Measurements from ENCODE around the gene MYH9.
"Not testable (repeated sequence)": the region's sequence is repeated elsewhere in the genome, so short reads cannot be mapped to it uniquely, and the experiment has no call there.

The MYH9 gene

DNA sequence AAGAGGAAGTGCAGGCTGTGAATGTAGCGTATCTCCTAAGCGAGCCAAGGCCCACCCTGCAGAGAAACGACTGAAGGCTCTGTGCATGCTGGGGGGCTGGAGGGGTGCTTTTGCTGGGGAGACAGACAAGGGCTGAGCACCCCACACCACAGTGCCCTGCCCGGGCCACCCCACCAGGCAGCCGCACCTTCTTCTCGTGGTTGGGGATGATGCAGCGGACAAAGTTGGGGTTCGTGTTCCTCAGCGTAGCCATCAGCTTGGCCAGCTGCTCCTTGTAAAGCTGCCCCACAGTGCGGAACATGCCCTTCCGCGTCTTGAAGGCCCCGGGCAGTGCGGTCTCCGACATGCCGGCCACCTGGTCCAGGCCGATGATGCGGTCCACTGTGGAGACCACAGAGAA lies 81.5 kb downstream of the MYH9 start:
- FAIRE-seq, result no peak

DNA sequence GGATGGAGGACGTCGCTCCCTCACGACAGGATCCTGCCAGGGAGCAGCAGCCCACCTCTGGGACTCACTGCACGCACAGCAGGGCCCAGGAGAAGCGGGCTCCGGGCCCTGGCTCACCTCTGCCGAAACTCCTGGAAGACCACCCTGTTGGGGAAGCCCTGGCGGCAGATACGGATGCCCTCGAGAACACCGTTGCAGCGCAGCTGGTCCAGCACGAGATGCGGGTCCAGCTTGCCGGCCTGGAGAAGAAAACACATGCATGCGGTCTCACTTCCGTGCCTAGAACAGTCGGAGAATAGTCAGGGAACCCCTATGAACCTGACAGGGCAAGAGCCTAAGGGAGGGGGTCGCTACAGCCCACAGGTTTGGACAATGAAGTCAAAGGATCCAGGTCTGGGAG lies 82.0 kb downstream of the MYH9 start:
- no peak for FAIRE-seq

DNA sequence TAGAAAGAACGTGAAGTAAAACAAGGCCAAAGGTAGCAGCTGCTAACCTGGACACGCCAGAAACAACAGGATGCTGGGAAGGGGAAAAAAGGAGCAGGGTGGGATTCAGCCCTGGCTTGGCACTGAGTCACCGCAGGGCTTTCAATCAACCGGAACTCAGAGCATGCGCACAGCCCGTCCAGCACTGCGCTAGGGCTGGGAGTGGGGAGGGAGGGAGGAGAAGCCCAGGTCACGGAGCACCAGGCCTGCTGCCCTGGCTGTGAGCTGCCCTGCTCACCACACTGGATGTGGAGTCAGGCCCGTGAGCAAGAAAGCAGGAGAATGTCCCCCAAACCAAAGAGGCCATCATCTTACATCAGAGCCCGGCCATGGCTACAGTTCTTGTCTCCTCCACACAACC lies 83.3 kb downstream of the MYH9 start:
- FAIRE-seq, result no peak

DNA sequence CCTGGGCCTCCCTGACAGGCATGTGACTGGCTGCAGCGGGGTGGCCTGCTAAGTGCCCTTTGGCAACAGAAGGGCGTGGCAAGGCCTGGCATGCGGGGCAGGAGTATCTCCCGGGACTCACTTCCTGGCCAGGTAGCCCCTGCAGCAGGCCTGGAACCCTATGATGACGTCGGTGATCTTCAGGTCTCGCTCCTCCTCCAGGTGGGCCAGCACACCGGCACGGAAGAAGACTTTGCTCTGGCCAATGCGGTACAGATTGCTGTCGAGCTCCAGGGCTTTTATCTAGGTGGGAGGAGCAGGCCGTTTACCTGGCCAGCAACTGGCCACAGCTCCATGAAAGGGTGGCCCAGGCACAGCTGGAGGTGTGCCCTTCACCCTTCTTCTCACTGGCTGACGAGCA lies 83.9 kb downstream of the MYH9 start:
- no peak for FAIRE-seq

DNA sequence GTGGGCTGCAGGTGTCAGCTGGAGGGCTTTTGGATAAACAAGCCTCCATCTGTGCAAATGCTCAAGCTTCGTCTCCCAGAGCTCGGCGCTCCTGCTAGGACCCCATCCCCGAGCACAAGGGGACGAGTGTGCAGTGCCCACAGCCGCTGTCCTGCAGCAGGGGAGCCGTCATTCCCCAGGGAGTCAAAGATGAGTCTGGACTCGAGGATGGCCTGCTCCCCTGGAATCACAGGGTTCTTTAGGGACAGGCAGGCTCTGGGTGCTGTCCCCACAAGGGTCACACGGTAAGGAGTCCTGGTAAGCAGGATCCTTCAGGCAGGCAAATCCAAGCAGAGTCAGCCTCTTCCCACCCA lies 84.7 kb downstream of the MYH9 start:
- no peak for FAIRE-seq

DNA sequence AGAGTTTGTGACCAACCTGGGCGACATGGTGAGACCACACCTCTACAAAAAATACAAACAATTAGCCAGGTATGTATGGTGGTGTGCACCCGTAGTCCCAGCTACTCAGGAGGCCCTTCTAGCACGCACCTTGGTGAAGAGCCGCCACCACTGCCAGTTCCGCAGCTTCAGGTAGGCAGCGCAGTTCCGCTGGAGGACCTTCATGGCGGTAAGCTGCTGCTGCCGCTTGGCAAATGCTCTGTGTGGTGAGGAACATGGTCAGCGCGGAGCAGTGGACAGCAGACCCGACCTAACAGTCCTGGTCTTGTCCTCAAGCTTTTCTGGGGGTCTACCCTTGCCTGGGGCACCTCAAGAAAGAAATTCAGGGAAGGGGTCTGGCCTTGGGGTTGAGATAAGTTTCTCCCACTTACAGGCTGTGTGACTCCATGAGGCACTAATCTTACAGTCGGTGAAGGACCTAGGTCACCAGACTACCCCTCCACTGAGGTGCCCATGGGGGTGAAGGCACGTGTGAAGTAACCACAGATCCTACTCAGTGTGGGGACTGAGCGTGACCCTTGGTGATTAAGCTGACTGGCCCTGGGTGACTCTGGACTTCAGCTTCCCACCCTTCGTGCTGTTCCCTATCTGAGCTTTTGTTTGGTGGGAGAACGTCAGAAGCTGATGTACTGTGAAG lies 85.2 kb downstream of the MYH9 start:
- FAIRE-seq, result no peak

DNA sequence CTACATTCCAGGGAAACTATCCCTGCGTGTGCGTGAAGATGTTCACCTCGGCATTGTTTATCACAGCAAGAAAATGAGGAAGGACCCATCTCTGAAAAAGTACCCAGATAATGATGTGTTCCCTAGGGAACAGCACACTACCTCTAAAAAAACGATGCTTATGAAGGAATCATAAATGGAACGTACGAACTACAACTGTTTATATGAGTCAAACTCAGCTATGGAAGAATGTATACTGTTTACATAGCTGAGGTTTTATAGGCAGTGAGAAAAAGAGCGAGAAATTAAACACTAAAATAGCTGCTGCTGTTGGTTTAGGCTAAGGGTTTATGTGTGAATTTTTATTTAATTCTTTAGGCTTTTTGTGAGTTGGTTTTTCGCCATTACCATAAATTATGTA lies 85.9 kb downstream of the MYH9 start:
- FAIRE-seq, result no peak

DNA sequence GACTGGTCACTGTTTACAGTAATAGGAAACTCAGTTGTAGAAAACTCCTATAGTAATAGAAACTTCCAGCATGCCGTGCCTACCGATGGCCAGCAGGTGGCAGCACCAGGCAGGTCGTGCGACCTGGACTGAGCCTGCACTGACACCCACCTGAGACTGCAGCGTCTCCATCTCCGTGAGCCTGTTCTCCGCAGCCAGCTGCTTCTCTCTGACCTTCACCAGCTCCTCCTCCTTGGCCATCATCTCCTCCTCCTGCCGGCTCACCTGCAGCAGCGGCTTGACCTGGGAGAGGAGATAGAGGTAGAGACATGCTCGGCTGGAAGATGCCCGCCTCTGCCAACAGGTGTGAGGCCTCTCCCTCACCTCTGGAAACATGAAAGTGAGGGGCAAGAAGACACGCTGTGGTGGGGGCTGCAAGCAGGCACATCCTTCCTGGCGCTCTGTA lies 86.4 kb downstream of the MYH9 start:
- no peak for FAIRE-seq

DNA sequence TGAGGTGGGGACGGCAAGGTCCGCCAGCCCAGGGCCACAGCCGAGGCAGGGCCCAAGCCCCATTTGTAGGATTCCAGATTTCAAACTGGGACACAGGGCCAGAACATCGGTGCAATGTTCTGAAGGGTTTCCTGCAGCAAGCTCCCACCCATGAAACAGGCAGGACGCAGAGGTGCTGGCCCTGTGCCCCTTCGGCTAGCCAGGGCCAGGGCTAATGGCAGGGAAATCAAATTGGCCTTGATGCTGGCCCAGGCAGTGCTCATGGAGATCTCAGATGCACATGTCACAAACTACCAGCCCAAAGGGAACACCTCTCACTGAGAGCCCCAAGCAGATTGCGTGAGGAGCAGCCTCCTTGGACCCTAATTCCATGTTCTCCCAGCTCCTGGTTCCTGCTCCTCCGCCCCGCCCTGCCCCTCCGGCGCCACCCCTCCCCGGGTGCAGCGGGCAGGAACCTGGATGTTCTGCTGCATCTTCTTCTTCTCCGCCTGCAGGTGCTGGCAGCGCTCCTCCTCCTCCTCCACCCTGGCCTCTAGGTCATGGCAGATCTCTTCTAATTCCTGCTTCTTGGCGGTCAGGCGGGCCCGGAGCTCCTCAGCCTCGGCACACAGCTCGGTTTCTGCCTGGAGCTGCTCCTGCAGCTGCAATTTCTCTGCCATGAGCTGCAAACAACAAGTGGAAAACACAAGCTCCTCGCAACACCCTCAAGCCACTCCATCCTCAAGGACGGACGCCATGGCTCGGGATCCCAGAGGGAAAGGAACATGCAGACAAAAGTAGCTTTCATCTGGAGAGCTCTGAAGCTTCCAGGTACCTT lies 87.2 kb downstream of the MYH9 start:
- FAIRE-seq, result no peak

DNA sequence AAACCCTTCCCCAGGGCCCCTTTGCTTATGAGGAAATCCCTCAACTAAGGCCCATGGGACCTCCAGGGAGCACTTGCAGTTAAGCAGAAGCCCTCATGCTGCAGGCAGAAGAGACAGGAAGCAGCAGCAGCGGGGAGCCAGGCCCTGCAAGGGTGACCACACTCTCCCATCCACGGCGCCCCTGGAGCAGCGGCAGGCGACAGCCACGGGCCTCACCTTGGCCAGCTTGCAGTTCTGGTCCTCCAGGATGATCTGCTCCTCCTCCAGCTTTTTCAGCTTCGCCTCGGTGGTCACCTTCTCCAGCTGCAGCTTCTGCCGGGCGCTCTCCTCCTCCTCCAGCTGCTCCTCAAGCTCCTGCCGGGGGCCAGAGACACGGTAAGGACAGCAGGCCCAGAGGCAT lies 87.9 kb downstream of the MYH9 start:
- no peak for FAIRE-seq

DNA sequence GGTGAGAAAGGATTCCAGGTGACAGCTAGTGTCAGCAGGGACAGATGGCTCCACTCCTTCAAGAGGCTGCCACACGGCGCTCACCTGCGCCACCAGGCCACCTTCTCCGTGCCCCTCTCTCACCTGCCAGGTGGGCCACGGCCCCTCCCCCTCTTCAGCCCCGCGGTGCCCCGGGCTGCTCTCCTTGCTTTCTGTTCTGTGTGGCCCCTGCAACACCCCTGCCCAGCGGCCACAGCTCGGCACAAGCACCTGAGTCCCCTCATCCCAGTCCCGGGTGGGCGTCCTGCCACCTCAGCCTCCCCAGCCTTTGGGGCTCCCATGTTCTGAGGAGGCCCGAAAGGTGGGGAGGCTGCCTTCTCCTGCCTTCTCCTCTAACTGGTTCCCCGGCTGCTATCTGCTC lies 88.5 kb downstream of the MYH9 start:
- no peak for FAIRE-seq

DNA sequence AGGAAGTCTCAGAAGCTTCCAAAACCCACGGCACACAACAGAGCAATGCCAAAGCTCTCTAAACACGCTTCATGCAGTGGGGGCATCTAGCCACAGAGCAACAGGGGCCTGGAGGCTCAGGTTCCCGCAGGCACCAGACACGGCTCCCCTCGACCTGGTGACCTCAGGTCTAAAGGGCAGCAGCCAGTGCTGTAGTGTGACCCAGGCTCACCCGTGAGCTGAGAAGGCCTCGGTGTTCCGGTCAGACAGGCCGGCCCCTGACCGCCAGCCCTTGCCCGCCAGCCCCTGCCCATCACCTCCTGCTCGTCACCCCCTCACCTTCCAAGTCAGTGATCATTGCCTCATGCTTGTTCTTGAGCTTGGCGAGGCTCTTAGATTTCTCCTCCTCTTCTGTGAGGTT lies 89.2 kb downstream of the MYH9 start:
- no peak for FAIRE-seq

DNA sequence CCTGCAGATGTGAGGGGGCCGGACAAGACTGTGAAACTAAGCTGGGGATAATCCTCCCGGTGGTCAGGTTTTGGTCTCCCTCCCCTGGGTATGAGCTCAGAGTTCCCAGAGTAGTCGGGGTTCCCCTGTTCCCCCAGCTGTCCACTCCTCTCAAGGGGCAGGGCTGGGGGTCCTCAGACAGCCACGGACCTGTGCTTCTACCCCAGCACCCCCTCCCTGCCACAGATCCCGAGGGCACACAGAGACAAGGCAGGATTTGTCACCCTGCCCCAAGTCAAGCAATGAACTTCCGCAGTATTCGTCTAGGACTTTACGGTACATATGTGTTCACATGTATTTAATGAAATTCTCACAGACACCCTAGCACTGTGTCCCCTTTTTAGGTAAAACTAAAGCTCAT lies 89.6 kb downstream of the MYH9 start:
- FAIRE-seq, result no peak

DNA sequence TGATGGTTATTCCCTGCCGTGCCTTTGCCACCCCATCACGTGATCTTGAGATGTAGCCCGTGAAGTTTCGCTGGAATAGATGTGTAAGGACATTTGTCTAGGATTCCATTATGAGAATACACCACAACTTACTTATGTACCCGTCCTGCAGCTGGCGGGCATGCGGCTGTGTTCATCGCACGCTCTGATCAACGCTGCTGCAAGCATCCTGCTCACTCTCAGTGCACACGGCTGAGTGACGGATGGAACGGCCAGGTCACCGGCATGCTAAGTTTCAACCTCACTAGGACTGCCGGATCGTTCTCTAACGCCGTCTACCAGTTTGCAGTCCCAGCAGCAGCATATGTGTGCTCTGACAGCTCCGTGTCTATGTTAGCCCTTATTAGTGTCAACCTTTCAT lies 90.2 kb downstream of the MYH9 start:
- FAIRE-seq, result no peak

DNA sequence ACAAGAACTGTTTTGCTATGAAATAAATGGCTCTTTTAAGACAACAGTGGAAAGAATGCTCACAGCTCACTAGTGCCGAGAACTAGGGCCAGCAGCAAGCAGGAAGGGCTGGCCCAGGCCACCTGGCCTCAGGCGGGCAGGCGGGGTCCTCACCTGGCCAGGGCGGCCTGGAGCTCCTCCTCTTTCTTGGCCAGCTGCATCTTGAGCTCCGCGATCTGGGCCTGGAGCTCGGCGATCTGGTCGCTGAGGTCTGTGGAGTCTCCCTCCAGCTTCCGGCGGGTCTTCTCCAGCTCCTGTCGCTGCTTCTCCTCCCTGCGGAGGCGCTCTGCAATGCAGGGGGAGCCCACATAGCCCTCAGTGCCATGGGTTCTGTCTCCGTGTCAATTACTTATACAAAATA lies 91.1 kb downstream of the MYH9 start:
- no peak for FAIRE-seq

DNA sequence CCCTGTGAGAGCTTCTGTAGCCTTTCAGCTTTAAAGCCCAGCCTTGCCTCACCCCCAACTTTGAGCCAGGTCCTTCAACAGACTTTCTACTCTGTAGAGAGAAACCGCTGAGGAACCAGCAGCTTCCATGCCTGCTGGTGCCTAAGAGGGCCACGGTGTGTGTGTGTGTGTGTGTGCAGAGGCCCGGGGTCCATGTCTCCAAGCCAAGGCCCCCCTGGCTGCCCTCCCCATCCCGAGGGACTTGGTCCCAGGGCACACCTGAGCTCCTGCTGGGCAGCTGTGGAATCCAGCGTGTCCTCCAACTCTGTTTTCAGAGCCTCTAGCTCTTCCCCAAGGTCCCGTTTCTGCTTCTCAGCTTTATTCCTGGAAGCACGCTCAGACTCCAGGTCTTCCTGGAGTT lies 92.5 kb downstream of the MYH9 start:
- no peak for FAIRE-seq

DNA sequence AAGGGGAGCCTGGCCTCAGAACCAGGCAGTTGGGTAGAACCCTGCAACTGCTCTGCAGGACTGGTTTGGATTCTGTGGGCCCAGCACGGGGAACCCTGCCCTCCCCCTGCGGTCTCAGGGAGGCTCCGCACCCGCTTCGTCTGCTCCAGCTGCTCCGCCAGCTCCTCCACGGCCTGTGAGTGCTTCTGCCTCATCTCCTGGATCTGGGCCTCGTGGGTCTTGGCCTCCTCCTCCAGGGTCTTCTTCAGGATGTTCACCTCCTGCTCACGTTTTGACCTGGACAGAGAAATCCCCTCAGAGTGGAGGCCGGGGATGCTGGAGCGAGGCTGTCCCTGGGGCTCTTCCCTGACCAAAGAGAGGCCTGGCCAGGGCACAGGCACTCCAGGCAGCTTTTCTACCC lies 93.0 kb downstream of the MYH9 start:
- FAIRE-seq, result no peak

DNA sequence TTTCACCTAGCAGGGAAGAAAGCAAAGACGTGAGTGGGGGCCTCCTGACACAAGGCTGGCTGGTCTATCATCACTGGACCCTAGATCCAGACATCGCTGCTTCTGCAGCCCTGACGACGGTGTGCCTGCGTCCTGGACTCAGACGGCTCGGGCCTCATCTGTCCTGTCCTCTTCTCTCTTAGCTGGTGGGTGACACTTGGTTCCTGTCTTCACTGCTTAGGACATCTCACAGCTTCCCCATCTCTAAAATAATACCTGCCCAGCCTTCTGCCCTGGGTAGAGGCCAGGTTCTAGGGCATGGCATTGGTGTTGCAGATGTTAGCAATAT lies 93.5 kb downstream of the MYH9 start:
- no peak for FAIRE-seq

DNA sequence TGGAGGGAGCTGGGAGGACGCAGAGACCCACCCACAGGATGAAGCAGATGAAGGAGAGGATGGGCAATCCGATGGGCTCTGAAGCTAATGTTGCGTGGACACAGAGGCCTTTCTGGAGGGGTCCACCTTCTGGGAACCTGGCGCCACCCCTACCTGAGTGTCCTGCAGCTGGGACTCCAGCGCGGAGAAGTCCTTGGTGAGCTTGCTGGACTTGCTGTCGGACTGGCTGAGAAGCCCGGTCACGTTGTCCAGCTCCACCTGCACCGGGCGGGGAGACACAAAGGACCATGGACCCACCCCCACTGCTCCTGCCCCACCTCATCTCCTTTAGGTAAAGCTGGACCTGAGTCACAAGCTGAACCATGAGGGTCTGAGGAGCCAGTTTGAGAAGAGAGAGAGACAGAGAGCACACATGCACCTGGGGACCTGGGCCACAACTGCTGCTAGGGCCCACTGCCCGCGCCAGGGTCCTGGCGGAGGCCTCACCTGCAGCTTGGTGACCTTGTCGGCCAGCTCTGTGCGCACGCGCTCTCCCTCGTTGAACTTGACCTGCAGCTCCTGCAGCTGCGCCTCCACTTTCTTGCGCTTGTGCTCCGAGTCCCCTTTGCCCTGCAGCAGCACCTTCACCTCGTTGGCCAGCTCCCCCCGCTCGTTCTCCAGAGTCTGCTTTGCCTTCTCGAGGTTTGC lies 94.0 kb downstream of the MYH9 start:
- no peak for FAIRE-seq

DNA sequence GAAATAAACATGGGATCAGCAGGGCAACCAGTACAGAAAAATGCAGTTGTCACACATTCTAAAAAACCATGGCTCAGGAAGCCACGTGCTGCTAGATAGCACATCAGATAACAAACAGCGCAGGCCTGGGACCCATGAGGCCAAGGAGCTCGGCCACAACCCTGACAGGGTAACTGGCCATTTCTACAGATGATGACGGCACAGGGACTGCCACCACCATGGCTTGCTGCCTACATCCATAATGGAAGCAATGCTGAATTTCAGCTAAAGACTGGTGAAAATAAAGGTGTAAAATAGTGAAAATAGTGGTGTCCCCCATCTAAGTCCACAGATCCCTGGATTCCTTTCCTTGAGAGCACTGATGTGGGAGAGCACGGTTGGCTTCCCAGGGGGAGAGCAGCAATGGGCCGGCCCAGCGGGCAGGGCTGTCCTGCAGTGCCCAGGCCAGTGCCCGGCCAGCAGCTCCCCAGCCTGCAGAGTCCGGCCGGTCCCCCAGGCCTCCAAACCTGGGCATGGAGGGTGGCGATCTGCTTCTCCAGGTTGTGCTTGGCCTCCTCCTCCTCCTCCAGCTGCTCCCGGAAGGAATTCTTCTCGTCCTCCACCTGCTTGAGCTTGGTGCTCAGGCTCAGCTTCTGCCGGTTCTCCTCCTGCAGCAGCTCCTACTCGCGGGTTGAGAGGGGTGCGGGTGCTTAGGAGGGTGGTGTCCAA lies 94.8 kb downstream of the MYH9 start:
- FAIRE-seq, result no peak

DNA sequence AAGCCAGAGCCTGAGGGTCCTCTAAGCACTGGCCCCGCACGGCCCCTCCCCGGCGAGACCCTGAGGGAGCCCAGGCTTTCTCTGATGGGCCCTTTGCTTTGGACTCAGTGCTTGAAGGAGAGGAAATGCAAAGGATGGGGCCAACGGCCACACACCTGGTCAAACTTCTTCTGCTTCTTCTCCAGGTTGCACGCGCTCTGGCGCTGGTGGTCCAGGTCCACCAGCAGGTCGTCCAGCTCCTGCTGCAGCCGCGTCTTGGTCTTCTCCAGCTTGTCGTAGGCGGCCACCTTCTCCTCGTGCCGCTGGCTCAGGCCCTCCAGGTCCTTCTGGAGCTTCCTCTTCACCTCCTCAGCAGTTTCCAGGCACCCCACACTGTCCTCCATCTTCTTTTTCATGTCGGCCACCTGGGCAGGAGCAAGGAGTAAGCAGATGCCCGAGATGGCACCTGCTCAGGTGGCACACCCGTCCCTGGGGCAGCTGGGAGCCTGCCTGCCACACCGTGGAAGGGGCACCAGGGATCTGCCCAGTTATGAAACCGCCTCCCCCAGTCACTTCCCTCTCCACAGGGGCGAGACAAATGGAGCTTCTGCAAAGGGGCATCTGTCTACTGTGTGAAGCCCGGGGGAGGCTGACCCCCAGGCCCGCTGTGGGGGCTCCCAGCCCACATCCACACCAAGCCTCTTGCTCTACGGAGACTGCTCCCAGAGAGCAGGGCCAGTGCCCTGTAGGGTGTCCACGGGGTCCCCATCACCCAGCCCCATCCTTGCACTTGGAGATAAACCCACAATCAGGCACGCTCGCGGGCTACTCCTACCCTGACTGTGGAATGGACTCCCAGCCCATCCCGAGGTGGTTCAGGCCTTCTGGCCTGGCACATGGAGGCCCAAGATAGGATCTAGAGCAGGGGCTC lies 95.7 kb downstream of the MYH9 start:
- no peak for FAIRE-seq

DNA sequence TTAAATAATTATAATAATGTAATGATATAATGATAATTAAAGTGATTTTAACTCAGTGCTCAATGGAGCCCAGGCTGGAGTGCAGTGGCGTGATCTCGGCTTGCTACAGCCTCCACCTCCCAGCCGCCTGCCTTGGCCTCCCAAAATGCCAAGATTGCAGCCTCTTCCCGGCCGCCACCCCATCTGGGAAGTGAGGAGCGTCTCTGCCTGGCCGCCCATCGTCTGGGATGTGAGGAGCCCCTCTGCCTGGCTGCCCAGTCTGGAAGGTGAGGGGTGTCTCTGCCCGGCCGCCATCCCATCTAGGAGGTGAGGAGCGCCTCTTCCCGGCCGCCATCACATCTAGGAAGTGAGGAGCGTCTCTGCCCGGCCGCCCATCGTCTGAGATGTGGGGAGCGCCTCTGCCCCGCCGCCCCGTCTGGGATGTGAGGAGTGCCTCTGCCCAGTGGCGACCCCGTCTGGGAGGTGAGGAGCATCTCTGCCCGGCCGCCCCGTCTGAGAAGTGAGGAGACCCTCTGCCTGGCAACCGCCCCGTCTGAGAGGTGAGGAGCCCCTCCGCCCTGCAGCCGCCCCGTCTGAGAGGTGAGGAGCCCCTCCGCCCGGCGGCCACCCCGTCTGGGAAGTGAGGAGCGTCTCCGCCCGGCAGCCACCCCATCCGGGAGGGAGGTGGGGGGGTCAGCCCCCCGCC lies 97.2 kb downstream of the MYH9 start:
- not testable (repeated sequence) for FAIRE-seq
